ACC112 (cell line): ENCODE results near the gene OR2S2.
"Not testable (repeated sequence)": the region's sequence is repeated elsewhere in the genome, so short reads cannot be mapped to it uniquely, and the experiment has no call there.

Experiments used
- H2AFZ ChIP-seq: fragments of 200-600 bp; sonication (generic); one replicate; pipeline ENCODE4 v1.6.0; 2017; ENCODE audit warnings: antibody characterized with exemption, low read length; ENCODE audit not compliant: unreplicated experiment
- H3K27ac ChIP-seq: fragments of 200-600 bp; sonication (generic); 2 replicates; pipeline ENCODE4 v1.5.1; 2014; ENCODE audit warnings: low read depth, mild to moderate bottlenecking, antibody characterized with exemption, low read length, moderate library complexity
- H3K27me3 ChIP-seq: fragments of 200-600 bp; sonication (generic); 2 replicates; pipeline ENCODE4 v1.6.1; 2014; ENCODE audit warnings: mild to moderate bottlenecking, antibody characterized with exemption, low read length, moderate library complexity, mixed read lengths; ENCODE audit not compliant: insufficient read depth
- H3K36me3 ChIP-seq: fragments of 200-600 bp; sonication (generic); 2 replicates; pipeline ENCODE4 v1.6.1; 2016; ENCODE audit warnings: mild to moderate bottlenecking, antibody characterized with exemption, low read length, moderate library complexity, mixed read lengths; ENCODE audit not compliant: insufficient read depth
- H3K4me1 ChIP-seq: fragments of 200-600 bp; sonication (generic); one replicate; pipeline ENCODE4 v1.6.1; 2016; ENCODE audit warnings: low read length, mixed read lengths; ENCODE audit not compliant: insufficient read depth, unreplicated experiment, control insufficient read depth
- H3K4me3 ChIP-seq: fragments of 200-600 bp; sonication (generic); 2 replicates; pipeline ENCODE4 v1.5.1; 2014; ENCODE audit warnings: mild to moderate bottlenecking, low read depth, low read length
- H3K79me2 ChIP-seq: fragments of 200-600 bp; sonication (generic); one replicate; pipeline ENCODE4 v1.6.0; 2016; ENCODE audit warnings: low read length; ENCODE audit not compliant: control insufficient read depth, unreplicated experiment, insufficient read depth

Gene OR2S2

GRCh38 chr9:35918780-35919179 lies 39.2 kb downstream of the OR2S2 start:
- no peaks in the 10 kb centered on the region for H3K27me3 ChIP-seq
- H3K4me3 ChIP-seq, result no peak overlapping the region
- H3K79me2 ChIP-seq, result no peaks in the 10 kb centered on the region
- H2AFZ ChIP-seq, result no peak overlapping the region
- peaks cover 8% of the 10 kb centered on the region for H3K4me1 ChIP-seq
- H3K27ac ChIP-seq, result no peak overlapping the region
- no peaks in the 10 kb centered on the region for H3K36me3 ChIP-seq

- no peak overlapping the region for H2AFZ ChIP-seq
- H3K4me3 ChIP-seq, result no peak overlapping the region
- no peak overlapping the region for H3K27ac ChIP-seq
- no peaks in the 10 kb centered on the region for H3K36me3 ChIP-seq
- H3K4me1 ChIP-seq, result no peaks in the 10 kb centered on the region
- no peaks in the 10 kb centered on the region for H3K79me2 ChIP-seq
- no peaks in the 10 kb centered on the region for H3K27me3 ChIP-seq
Measured at GRCh38 chr9:35917261-35917660, 40.7 kb downstream of the OR2S2 start.

DNA sequence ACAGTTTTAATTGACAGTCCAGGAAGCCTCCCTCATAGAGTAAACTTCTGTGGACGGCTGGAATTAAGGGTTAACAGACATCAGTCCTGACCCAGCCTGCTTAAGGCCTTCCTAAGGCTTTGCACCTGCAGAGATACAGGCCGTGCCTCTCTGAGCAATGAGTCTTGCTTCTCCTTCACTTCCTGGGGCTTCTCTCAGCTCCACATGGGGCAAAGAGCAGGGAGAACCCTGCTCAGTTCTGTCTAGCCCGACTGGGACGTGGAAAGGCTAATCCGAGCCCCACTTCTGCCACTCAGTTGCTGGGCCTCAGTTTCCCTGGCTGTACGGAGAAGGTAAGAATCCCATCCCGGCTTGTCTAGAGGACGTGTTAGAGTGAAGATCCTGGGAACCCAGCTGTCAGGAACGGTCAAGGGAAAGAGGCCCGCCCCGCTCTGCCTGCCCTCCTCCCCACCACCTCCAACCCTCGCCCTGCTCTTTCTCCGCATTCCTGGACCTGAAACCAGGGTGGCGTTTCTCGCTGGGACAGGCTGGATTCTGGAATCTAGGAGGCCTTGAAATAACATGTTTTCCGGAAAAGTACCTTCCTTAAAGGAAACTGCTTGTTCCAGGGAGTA lies 42.2 kb downstream of the OR2S2 start:
- H2AFZ ChIP-seq, result no peak overlapping the region

GRCh38 chr9:35914301-35914807 lies 43.6 kb downstream of the OR2S2 start:
- Histone ChIP-seq H3K4me1 (peaks cover 19% of the 10 kb centered on the region), H2AFZ (no peak overlapping the region), H3K36me3 (no peaks in the 10 kb centered on the region), H3K4me3 (no peak overlapping the region), H3K27ac (no peak overlapping the region), H3K79me2 (no peaks in the 10 kb centered on the region), H3K27me3 (no peaks in the 10 kb centered on the region)

More for the DNA sequence above, 42.2 kb downstream of the OR2S2 start:
- Histone ChIP-seq H3K36me3 (no peaks in the 10 kb centered on the region), H3K27me3 (no peaks in the 10 kb centered on the region), H3K4me1 (peaks cover 7% of the 10 kb centered on the region), H3K27ac (no peak overlapping the region), H3K79me2 (no peaks in the 10 kb centered on the region), H3K4me3 (no peak overlapping the region)

GRCh38 chr9:35913429-35913828 lies 44.5 kb downstream of the OR2S2 start:
- not testable (repeated sequence) for H2AFZ ChIP-seq, H3K27me3 ChIP-seq, H3K4me3 ChIP-seq, H3K79me2 ChIP-seq, H3K27ac ChIP-seq, H3K36me3 ChIP-seq
- H3K4me1 ChIP-seq, result peaks cover 29% of the 10 kb centered on the region

- Histone ChIP-seq H3K4me3 (no peak overlapping the region), H3K4me1 (peaks cover 33% of the 10 kb centered on the region), H3K27me3 (no peaks in the 10 kb centered on the region)
Measured at GRCh38 chr9:35912791-35913400, 45.1 kb downstream of the OR2S2 start.

GRCh38 chr9:35911690-35912089 lies 46.3 kb downstream of the OR2S2 start:
- no peaks in the 10 kb centered on the region for H3K36me3 ChIP-seq
- no peaks in the 10 kb centered on the region for H3K27me3 ChIP-seq
- peak overlapping the region; percentile 61 for H2AFZ ChIP-seq
- H3K4me3 ChIP-seq, result no peak overlapping the region
- no peak overlapping the region for H3K27ac ChIP-seq
- H3K4me1 ChIP-seq, result peaks cover 44% of the 10 kb centered on the region
- no peaks in the 10 kb centered on the region for H3K79me2 ChIP-seq

More at GRCh38 chr9:35912791-35913400, 45.1 kb downstream of the OR2S2 start:
- H3K27ac ChIP-seq, result no peak overlapping the region
- no peaks in the 10 kb centered on the region for H3K36me3 ChIP-seq
- H2AFZ ChIP-seq, result no peak overlapping the region
- no peaks in the 10 kb centered on the region for H3K79me2 ChIP-seq

DNA sequence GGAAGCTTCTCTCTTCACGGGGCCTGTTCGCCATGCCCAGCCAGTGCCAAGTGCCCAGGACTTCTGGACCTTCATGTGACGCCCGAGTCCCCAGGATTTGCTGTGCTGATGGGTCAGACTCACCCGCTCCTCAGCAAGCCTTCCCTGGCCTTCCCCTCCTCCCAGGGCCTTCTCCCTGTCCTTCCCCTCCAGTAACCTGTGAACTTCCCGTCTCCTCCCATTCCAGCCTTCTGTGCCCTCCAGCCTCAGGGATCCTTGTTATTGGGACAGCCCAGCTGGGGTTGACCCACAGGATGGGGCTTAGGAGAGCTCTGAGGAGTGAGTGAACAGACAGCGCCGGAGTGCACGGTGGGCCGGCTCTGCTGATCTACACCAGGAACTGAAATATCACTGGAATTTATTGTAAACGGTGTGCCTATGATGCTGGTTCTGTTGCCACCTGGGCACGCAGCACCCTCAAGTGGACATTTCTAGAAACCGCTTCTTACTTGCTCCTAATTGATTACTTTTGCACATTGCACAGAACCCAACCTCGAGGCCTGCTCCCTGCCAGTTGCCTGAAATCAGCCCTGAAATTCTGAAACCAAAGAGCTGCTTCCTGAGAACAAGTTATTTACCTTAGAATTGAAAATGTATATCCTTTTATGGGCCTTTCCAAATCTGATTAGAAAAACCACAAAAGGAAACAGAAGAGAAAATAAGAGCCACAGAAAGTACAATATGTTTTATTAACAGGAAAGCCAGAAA lies 47.2 kb downstream of the OR2S2 start:
- H3K4me3 ChIP-seq, result no peak overlapping the region
- no peaks in the 10 kb centered on the region for H3K36me3 ChIP-seq
- H3K79me2 ChIP-seq, result no peaks in the 10 kb centered on the region
- H2AFZ ChIP-seq, result peak overlapping the region; percentile 61
- no peaks in the 10 kb centered on the region for H3K27me3 ChIP-seq
- H3K27ac ChIP-seq, result peak overlapping the region; percentile 15; the same call in 1 of the 2 replicates
- peaks cover 53% of the 10 kb centered on the region for H3K4me1 ChIP-seq

GRCh38 chr9:35909687-35910612 lies 48.0 kb downstream of the OR2S2 start:
- Histone ChIP-seq H3K27ac (peak overlapping the region; percentile 99), H2AFZ (no peak overlapping the region), H3K4me1 (peaks cover 61% of the 10 kb centered on the region), H3K79me2 (no peaks in the 10 kb centered on the region), H3K4me3 (no peak overlapping the region), H3K36me3 (no peaks in the 10 kb centered on the region), H3K27me3 (no peaks in the 10 kb centered on the region)

- H3K4me1 ChIP-seq, result peaks cover 68% of the 10 kb centered on the region
- H3K27ac ChIP-seq, result peak within 1 kb of the TSS; percentile 99
- peak within 1 kb of the TSS; percentile 28 for H3K4me3 ChIP-seq
Measured at GRCh38 chr9:35909274-35909673, 48.7 kb downstream of the OR2S2 start, which contains the start of gene SPAAR. SPAAR (plus strand) TSS chr9:35909490; CDS start chr9:35910464, 974 bp downstream.

More at GRCh38 chr9:35909274-35909673, 48.7 kb downstream of the OR2S2 start, which contains the start of gene SPAAR:
- H3K79me2 ChIP-seq, result no peaks in the 10 kb centered on the region
- H3K36me3 ChIP-seq, result no peaks in the 10 kb centered on the region
- H2AFZ ChIP-seq, result peak within 1 kb of the TSS; percentile 12
- no peaks in the 10 kb centered on the region for H3K27me3 ChIP-seq
